ENCODE data around the gene MIGA1.
"Not testable (repeated sequence)": the region's sequence is repeated elsewhere in the genome, so short reads cannot be mapped to it uniquely, and the experiment has no call there.

The MIGA1 gene

GRCh38 chr1:77918918-77919317 lies 139.5 kb downstream of the MIGA1 start:
- DNase-seq (ENCODE audit: low spot score): not testable (repeated sequence)

- no peak for DNase-seq (ENCODE audit: low spot score)
These were observed 146.1 kb downstream of the MIGA1 start for GRCh38 chr1:77925518-77925917.

GRCh38 chr1:77925956-77926355 lies 146.5 kb downstream of the MIGA1 start:
- no peak for DNase-seq (ENCODE audit: low spot score)

GRCh38 chr1:77926561-77927357 lies 147.3 kb downstream of the MIGA1 start:
- DNase-seq (ENCODE audit: low spot score): no peak

- DNase-seq (ENCODE audit: low spot score): no peak
These were observed 148.0 kb downstream of the MIGA1 start for GRCh38 chr1:77927414-77927813.

Data from HuH-7 (cell line).